Vagina (tissue), 2 donors: ENCODE measurements around the gene SRSF3. TPM values are rescaled to one million over a fixed set of nuclear protein-coding genes. Genes with fewer than 3 reads are reported as not detected.

ENCODE experiments used
- DNase-seq, 2 donors: peaks; one replicate each; pipeline ENCODE4 v3.0.0-alpha.2; 2017; ENCODE audit errors: extremely low spot score in 2 of 2
- H3K27ac ChIP-seq: fragments of 200-600 bp; sonication (generic); one replicate; pipeline ENCODE4 v1.5.1; 2019
- H3K27me3 ChIP-seq: fragments of 200-600 bp; sonication (generic); one replicate; pipeline ENCODE4 v1.5.1; 2019
- H3K36me3 ChIP-seq, 2 donors: fragments of 200-600 bp; sonication (generic); one replicate each; pipeline ENCODE4 v1.5.1; 2017 to 2019
- H3K4me1 ChIP-seq: fragments of 200-600 bp; sonication (generic); one replicate; pipeline ENCODE4 v1.5.1; 2019
- H3K4me3 ChIP-seq, 2 donors: fragments of 200-600 bp; sonication (generic); 1 replicate in 1 of 2; 2 replicates in 1 of 2; pipeline ENCODE4 v1.5.1; 2016 to 2019
- H3K9me3 ChIP-seq: fragments of 200-600 bp; sonication (generic); one replicate; pipeline ENCODE4 v1.5.1; 2019
- CTCF ChIP-seq, 3 experiments: fragments of 450-650 bp in 2 of 3; fragments of 200-600 bp in 1 of 3; sonication (generic) in 1 of 3; IDR thresholded peaks; one replicate each; pipeline ENCODE4 v1.5.1; 2017 to 2019; ENCODE audit warnings: antibody characterized with exemption in 3 of 3, mild to moderate bottlenecking in 2 of 3, moderate library complexity in 2 of 3
- POLR2A ChIP-seq, 2 donors: fragments of 450-650 bp; IDR thresholded peaks; one replicate each; pipeline ENCODE4 v1.6.1; 2017; ENCODE audit warnings: antibody characterized with exemption in 2 of 2, mild to moderate bottlenecking in 2 of 2, moderate library complexity in 2 of 2
- POLR2AphosphoS5 ChIP-seq, 2 donors: sonication (generic); formaldehyde crosslinking; IDR thresholded peaks; one replicate each; pipeline ENCODE4 v1.9.0; 2017; ENCODE audit warnings: antibody characterized with exemption in 2 of 2, mild to moderate bottlenecking in 2 of 2, low read depth in 1 of 2; ENCODE audit not compliant: insufficient read depth in 1 of 2
- intact Hi-C: fragments of 100-400 bp; cut with DNase I; formaldehyde crosslinking; loops from one replicate; pipeline ENCODE4 v1.15.1; 2023
- total RNA-seq: library from RNA; depleted of rRNA; stranded (reverse); fragments of >200 nt; gene quantifications from one replicate; pipeline ENCODE4 v1.2.3, GENCODE V29; 2016

The SRSF3 gene
- total RNA-seq, 1 donor from 2014 or later: 144 TPM

GRCh38 chr6:36618366-36619355, 24.5 kb downstream of the SRSF3 start:
- H3K4me1 ChIP-seq: peaks cover 23% of the 10 kb centered on the region
- no peak for DNase-seq
- no peak for TF ChIP-seq POLR2A (IDR thresholded peaks at IDR 0.05)
- no peak for TF ChIP-seq CTCF (IDR thresholded peaks at IDR 0.05)
- no peak for TF ChIP-seq POLR2AphosphoS5 (IDR thresholded peaks at IDR 0.05; ENCODE audit: insufficient read depth in 1 of 2, low read depth in 1 of 2)
- no peaks in the 10 kb centered on the region for H3K27me3 ChIP-seq
- H3K36me3 ChIP-seq: no peaks in the 10 kb centered on the region
- no peak overlapping the region for H3K4me3 ChIP-seq
- H3K27ac ChIP-seq: no peak overlapping the region
- no peaks in the 10 kb centered on the region for H3K9me3 ChIP-seq
- intact Hi-C loops: loop anchor here (5.0 kb wide), 1 partner anchor 139 kb away; no protein-coding TSS in a partner anchor

GRCh38 chr6:36621371-36621855, 27.3 kb downstream of the SRSF3 start:
- DNase-seq: no peak

GRCh38 chr6:36622901-36623546, 28.9 kb downstream of the SRSF3 start:
- H3K27ac ChIP-seq: peak overlapping the region; percentile 60
- H3K4me1 ChIP-seq: peaks cover 36% of the 10 kb centered on the region
- intact Hi-C loops: loop anchor here (5.0 kb wide), 1 partner anchor 229 kb away; no protein-coding TSS in a partner anchor
- no peak for TF ChIP-seq POLR2A (IDR thresholded peaks at IDR 0.05)
- no peak for TF ChIP-seq POLR2AphosphoS5 (IDR thresholded peaks at IDR 0.05; ENCODE audit: insufficient read depth in 1 of 2, low read depth in 1 of 2)
- TF ChIP-seq CTCF (IDR thresholded peaks at IDR 0.05): no peak
- H3K9me3 ChIP-seq: no peaks in the 10 kb centered on the region
- H3K36me3 ChIP-seq: no peaks in the 10 kb centered on the region
- DNase-seq: no peak
- no peak overlapping the region for H3K4me3 ChIP-seq
- no peaks in the 10 kb centered on the region for H3K27me3 ChIP-seq

More at GRCh38 chr6:36621371-36621855, 27.3 kb downstream of the SRSF3 start:
- intact Hi-C loops: loop anchor here (5.0 kb wide), 1 partner anchor 231 kb away; no protein-coding TSS in a partner anchor
- TF ChIP-seq POLR2AphosphoS5 (IDR thresholded peaks at IDR 0.05; ENCODE audit: insufficient read depth in 1 of 2, low read depth in 1 of 2) (no peak), POLR2A (IDR thresholded peaks at IDR 0.05) (no peak), CTCF (IDR thresholded peaks at IDR 0.05) (no peak)
- Histone ChIP-seq H3K4me1 (peaks cover 38% of the 10 kb centered on the region), H3K36me3 (no peaks in the 10 kb centered on the region), H3K27me3 (no peaks in the 10 kb centered on the region), H3K4me3 (no peak overlapping the region), H3K9me3 (no peaks in the 10 kb centered on the region), H3K27ac (no peak overlapping the region)

GRCh38 chr6:36623547-36624459, 29.6 kb downstream of the SRSF3 start:
- TF ChIP-seq POLR2AphosphoS5 (IDR thresholded peaks at IDR 0.05; ENCODE audit: insufficient read depth in 1 of 2, low read depth in 1 of 2) (peak; percentile 40 to 88), CTCF (IDR thresholded peaks at IDR 0.05) (peak; percentile 54 to 86 (median 74)), POLR2A (IDR thresholded peaks at IDR 0.05) (no peak)
- H3K27me3 ChIP-seq: no peaks in the 10 kb centered on the region
- H3K4me3 ChIP-seq: no peak overlapping the region
- H3K9me3 ChIP-seq: no peaks in the 10 kb centered on the region
- peak overlapping the region; percentile 60 for H3K27ac ChIP-seq
- H3K36me3 ChIP-seq: no peaks in the 10 kb centered on the region
- peak in 1 of 2 donors; percentile 92 for DNase-seq
- H3K4me1 ChIP-seq: peaks cover 41% of the 10 kb centered on the region
- intact Hi-C loops: loop anchor here (5.0 kb wide), 1 partner anchor 228 kb away; no protein-coding TSS in a partner anchor
